K562 (cell line): Measurements from ENCODE around the gene KIZ. TPM values are rescaled to one million over a fixed set of nuclear protein-coding genes. Genes with fewer than 3 reads are reported as not detected.

Experiments used
- ATAC-seq: fragments of 200-7000 bp; cut with Tn5 transposase; 3 replicates; pipeline ENCODE4 v1.9.1; 2020; ENCODE audit warnings: moderate library complexity
- BruUV-seq: library from RNA; stranded (reverse); fragments of 400-500 nt; replicated peaks from 2 replicates; lab custom pipeline; 2021; lab: Mats Ljungman, UMichigan
- CTCF ChIA-PET: fragments of 300-600 bp; formaldehyde crosslinking; extraction: SDS; loops from one replicate; lab custom pipeline; 2021; ENCODE audit warnings: low intra/inter-chr PET ratio; lab: Yijun Ruan, JAX
- POLR2A ChIA-PET: fragments of 300-600, 350-650 bp; sonication (Branson Sonifier 250); formaldehyde crosslinking; extraction: SDS; loops from one replicate; lab custom pipeline; 2021; ENCODE audit warnings: antibody characterized with exemption, inconsistent platforms; lab: Yijun Ruan, JAX
- DNase-seq, 4 experiments: peaks; one replicate each; pipeline versions ENCODE4 v3.0.0 to v3.0.0-alpha.2; 2011 to 2018; ENCODE audit warnings: low spot score in 3 of 4, mixed read lengths in 3 of 4; ENCODE audit errors: extremely low read depth in 1 of 4
- FAIRE-seq: peaks from 2 replicates; lab custom pipeline; 2011; peaks lifted over from hg19 to GRCh38; lab: Jason Lieb, UNC
- H2AFZ ChIP-seq: 2 replicates; pipeline ENCODE4 v1.6.0; 2011; ENCODE audit warnings: low read depth, low read length, control low read depth, inconsistent platforms
- H3K27ac ChIP-seq: fragments of 200-600 bp; 3 replicates; pipeline ENCODE4 v1.8.0; 2011; ENCODE audit warnings: low read depth, mild to moderate bottlenecking, control low read depth, inconsistent platforms, low read length, moderate library complexity, mixed read lengths; ENCODE audit errors: extremely low read depth
- H3K27me3 ChIP-seq, 2 experiments: fragments of 300-600 bp in 1 of 2; 2 replicates in 1 of 2; 3 replicates in 1 of 2; pipeline versions ENCODE4 v1.6.0 to v1.8.0; 2011; ENCODE audit warnings: inconsistent platforms in 2 of 2, low read length in 2 of 2, mild to moderate bottlenecking in 1 of 2, mixed read lengths in 1 of 2, moderate library complexity in 1 of 2; ENCODE audit not compliant: control insufficient read depth in 2 of 2, insufficient read depth in 2 of 2
- H3K36me3 ChIP-seq: fragments of 300-600 bp; 3 replicates; pipeline ENCODE4 v1.8.0; 2011; ENCODE audit warnings: mild to moderate bottlenecking, low read length, inconsistent platforms; ENCODE audit not compliant: control insufficient read depth, insufficient read depth
- H3K4me1 ChIP-seq, 2 experiments: fragments of 200-600 bp in 1 of 2; replicated peaks in 1 of 2; 2 replicates in 1 of 2; 3 replicates in 1 of 2; pipeline versions ENCODE4 v1.5.1 to v1.8.0; 2011; ENCODE audit warnings: inconsistent platforms in 2 of 2, low read length in 2 of 2, mild to moderate bottlenecking in 1 of 2, mixed read lengths in 1 of 2, moderate library complexity in 1 of 2; ENCODE audit not compliant: control insufficient read depth in 2 of 2, insufficient read depth in 2 of 2
- H3K4me2 ChIP-seq: 2 replicates; pipeline ENCODE4 v1.6.1; 2011; ENCODE audit warnings: low read length, control low read depth, inconsistent platforms, mixed read lengths; ENCODE audit not compliant: insufficient read depth
- H3K4me3 ChIP-seq: fragments of 200-600 bp; sonication (generic), shearing (Covaris generic); 2 replicates; pipeline ENCODE4 v1.5.1; 2016; ENCODE audit warnings: control low read depth, inconsistent platforms
- H3K79me2 ChIP-seq: fragments of 200-600 bp; 3 replicates; pipeline ENCODE4 v1.8.0; 2011; ENCODE audit warnings: low read length, inconsistent platforms; ENCODE audit not compliant: control insufficient read depth, insufficient read depth
- H3K9ac ChIP-seq, 2 experiments: 2 replicates each; pipeline versions ENCODE4 v1.6.0 to v1.6.1; 2011; ENCODE audit warnings: low read depth in 2 of 2, low read length in 2 of 2, control low read depth in 1 of 2, inconsistent platforms in 1 of 2, mild to moderate bottlenecking in 1 of 2, mixed read lengths in 1 of 2; ENCODE audit not compliant: insufficient read depth in 1 of 2
- H3K9me1 ChIP-seq: one replicate; pipeline ENCODE4 v1.6.0; 2011; ENCODE audit warnings: inconsistent platforms, mild to moderate bottlenecking, low read length, moderate library complexity; ENCODE audit not compliant: control insufficient read depth, insufficient read depth
- H3K9me3 ChIP-seq: replicated peaks from 2 replicates; pipeline ENCODE4 v1.5.1; 2011; ENCODE audit warnings: low read depth, low read length, inconsistent platforms; ENCODE audit not compliant: control insufficient read depth, insufficient read depth
- H4K20me1 ChIP-seq: replicated peaks from 2 replicates; pipeline ENCODE4 v1.6.1; 2011; ENCODE audit warnings: low read length, inconsistent platforms, mixed read lengths; ENCODE audit not compliant: control insufficient read depth, insufficient read depth
- NBN ChIP-seq: fragments of 450-650 bp; IDR thresholded peaks from 2 replicates; pipeline ENCODE4 v1.6.1; 2016; ENCODE audit warnings: low read depth, mild to moderate bottlenecking
- SMARCE1 ChIP-seq: fragments of 450-650 bp; IDR thresholded peaks from 2 replicates; pipeline ENCODE4 v1.7.1; 2016; ENCODE audit warnings: mild to moderate bottlenecking
- ZBTB26 ChIP-seq: fragments of 450-650 bp; formaldehyde crosslinking; IDR thresholded peaks from 2 replicates; pipeline ENCODE4 v1.4.0; 2022; ENCODE audit warnings: missing genetic modification characterization
- ZNF561 ChIP-seq: fragments of 450-650 bp; formaldehyde crosslinking; conservative IDR thresholded peaks from 2 replicates; pipeline ENCODE4 v1.4.0; 2020; ENCODE audit warnings: mild to moderate bottlenecking, moderate library complexity
- WGBS: fragments of 100-300 bp; shearing (Covaris generic); methylation state at CpG from one replicate; pipeline ENCODE4 v1.1.6; 2016; ENCODE audit warnings: low coverage, mixed read lengths; ENCODE audit not compliant: insufficient coverage; ENCODE audit errors: missing lambda C conversion rate; 5-methylcytosine and 5-hydroxymethylcytosine counted together
- in situ Hi-C: fragments of 300-500 bp; cut with MboI; formaldehyde crosslinking; loops from 4 replicates; pipeline ENCODE4 v1.15.0; 2018; ENCODE audit warnings: inconsistent platforms, mixed read lengths
- intact Hi-C: fragments of 100-400 bp; cut with micrococcal nuclease; formaldehyde crosslinking; loops from 2 replicates; pipeline ENCODE4 v1.14.2; 2022
- polyA plus RNA-seq, 8 experiments: library from polyadenylated mRNA; depleted of rRNA in 4 of 8; stranded (reverse) in 5 of 8; unstranded in 3 of 8; fragments of >200 nt; fragmentation: Nextera tagmentation in 2 of 8; fragmentation: Illumina TruSeq in 1 of 8; extraction: Ambion mirVana in 2 of 8; extraction: Trizol in 1 of 8; gene quantifications; 2 replicates each; pipeline versions ENCODE4 v1.2.1 to v1.2.3, GENCODE V29; 2011 to 2014; ENCODE audit warnings: inconsistent platforms in 1 of 8, missing spikeins in 1 of 8
- total RNA-seq, 7 experiments: library from RNA; depleted of rRNA in 6 of 7; stranded (reverse); fragments of >200 nt in 6 of 7; fragmentation: Illumina TruSeq in 2 of 7; extraction: Trizol in 2 of 7; gene quantifications; 2 replicates each; pipeline versions ENCODE4 v1.2.1 to v1.2.3, GENCODE V29; 2011 to 2021; ENCODE audit warnings: low replicate concordance in 1 of 7

Gene KIZ
- total and polyA plus RNA-seq, 9 of the 15 experiments (the other 6 are each of a cell fraction or from before 2014, with no cell fraction given), result 4.9 to 21.1 (median 13.5) TPM

DNA sequence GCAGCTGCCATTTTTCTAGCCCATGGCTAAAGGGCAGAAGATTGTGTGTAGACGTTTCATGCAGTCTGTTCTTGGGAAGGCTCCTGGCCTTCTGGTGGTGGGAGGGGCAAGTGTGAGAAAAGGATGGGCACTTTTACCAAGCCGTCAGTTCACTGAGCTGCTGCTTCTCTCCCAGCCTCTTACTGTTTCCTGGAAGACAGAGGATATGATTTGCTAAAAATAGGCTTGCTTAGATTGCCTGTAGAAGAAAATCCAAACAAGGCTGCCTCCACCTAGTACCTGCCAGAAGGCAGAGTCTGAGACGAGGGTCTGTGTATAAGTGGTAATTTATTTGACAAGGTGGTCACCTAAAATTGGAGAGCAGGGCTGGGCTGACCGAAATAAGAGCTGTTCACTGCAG, 7.5 kb downstream of the KIZ start:
- CTCF ChIA-PET, result no interaction called here
- TF ChIP-seq NBN, result no peak
- Histone ChIP-seq H3K9ac (no peak overlapping the region), H3K4me1 (peaks cover 0 to 17% of the 10 kb centered on the region in 2 experiments; a peak in 3 of 5 replicates), H3K9me3 (no peaks in the 10 kb centered on the region), H3K4me3 (no peak overlapping the region), H3K27me3 (no peaks in the 10 kb centered on the region), H3K36me3 (peaks cover 11% of the 10 kb centered on the region; the same call in 1 of the 3 replicates), H3K9me1 (no peaks in the 10 kb centered on the region), H2AFZ (no peak overlapping the region), H3K79me2 (no peaks in the 10 kb centered on the region; the same call in 2 of the 3 replicates), H3K4me2 (no peak overlapping the region), H4K20me1 (no peaks in the 10 kb centered on the region), H3K27ac (no peak overlapping the region)
- no TSS peak for BruUV-seq
- intact Hi-C loops, result no loop called here
- DNase-seq, result no peak
- in situ Hi-C loops, result no loop called here
- no peak for FAIRE-seq
- WGBS, result 59% methylated on average over 4 of the region's 4 CpGs
- ATAC-seq, result no peak
- POLR2A ChIA-PET, result no interaction called here

GRCh38 chr20:21133917-21134622, 8.2 kb downstream of the KIZ start:
- Histone ChIP-seq H3K4me1 (peaks cover 0 to 11% of the 10 kb centered on the region in 2 experiments; a peak in 3 of 5 replicates), H3K79me2 (no peaks in the 10 kb centered on the region; the same call in 2 of the 3 replicates), H3K27ac (no peak overlapping the region), H3K4me2 (no peak overlapping the region), H2AFZ (no peak overlapping the region), H3K4me3 (no peak overlapping the region), H3K36me3 (peaks cover 13% of the 10 kb centered on the region; the same call in 1 of the 3 replicates), H3K9ac (no peak overlapping the region), H3K27me3 (no peaks in the 10 kb centered on the region), H3K9me3 (no peaks in the 10 kb centered on the region), H3K9me1 (no peaks in the 10 kb centered on the region), H4K20me1 (no peaks in the 10 kb centered on the region)
- POLR2A ChIA-PET, result interaction anchor here (1.1 kb wide), 1 partner anchor 8 kb away, joined by 5 read pairs; the partner anchor contains the start of gene KIZ
- FAIRE-seq (no peak), ATAC-seq (no peak), DNase-seq (no peak)
- intact Hi-C loops (no loop called here), in situ Hi-C loops (no loop called here)
- no TSS peak for BruUV-seq
- WGBS, result 81% methylated on average over 16 of the region's 16 CpGs
- CTCF ChIA-PET, result no interaction called here
- no peak for TF ChIP-seq SMARCE1
- no peak for TF ChIP-seq ZBTB26 (CRISPR knock-in tag)
- no peak for TF ChIP-seq ZNF561 (CRISPR knock-in tag)
